ENCODE results near the gene AFF3. TPM values are rescaled to one million over a fixed set of nuclear protein-coding genes. Genes with fewer than 3 reads are reported as not detected.
A peak's percentile ranks its signal among the peaks of the same experiment; 100 is the strongest.

The AFF3 gene
- total and polyA plus RNA-seq, 2 experiments from 2014 or later: 12.0 to 12.8 TPM

DNA sequence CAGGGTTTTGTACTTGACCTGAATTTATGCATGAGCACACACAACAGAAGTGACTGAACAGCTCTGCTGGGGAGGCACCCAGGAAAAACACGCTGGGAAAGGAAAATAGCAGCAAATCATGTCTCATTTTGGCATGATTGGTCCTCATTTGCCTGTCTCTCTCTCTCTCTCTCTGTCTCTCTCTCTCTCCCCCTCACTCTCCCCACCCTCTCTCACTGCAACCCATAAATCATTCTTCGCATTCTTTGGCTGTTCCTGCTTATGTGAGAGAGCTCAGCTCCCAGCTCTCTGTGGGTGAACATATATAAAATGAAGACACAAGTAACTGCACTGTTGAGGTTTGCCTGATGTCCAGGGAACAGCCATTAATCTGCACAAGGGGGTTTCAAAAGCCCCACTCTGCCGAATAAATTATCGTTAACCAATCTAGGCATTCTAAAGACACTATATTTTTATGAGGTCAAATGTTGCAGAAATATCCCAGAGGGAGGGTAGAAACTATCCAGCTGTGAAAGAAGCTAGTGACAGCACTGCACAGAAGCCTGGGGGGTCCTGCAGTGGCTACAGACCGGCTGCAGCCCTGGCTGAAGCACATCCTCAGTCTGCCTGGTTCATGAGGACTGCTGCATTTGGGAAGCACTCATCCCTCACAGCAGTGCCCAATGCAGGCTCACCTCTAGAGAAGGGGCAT, 260.3 kb downstream of the AFF3 start:
- peak; percentile 71 to 77 for DNase-seq (ENCODE audit: low read depth in 1 of 2, low spot score in 1 of 2)
- no peaks in the 10 kb centered on the region for H3K36me3 ChIP-seq
- peak overlapping the region; percentile 76 for H3K27ac ChIP-seq
- H3K4me1 ChIP-seq (ENCODE audit: low read depth): peaks cover 18% of the 10 kb centered on the region
- H3K9me3 ChIP-seq (ENCODE audit: low read depth): no peaks in the 10 kb centered on the region
- no peaks in the 10 kb centered on the region for H3K27me3 ChIP-seq
- no peak overlapping the region for H3K4me3 ChIP-seq
- TF ChIP-seq, protein P1, sequence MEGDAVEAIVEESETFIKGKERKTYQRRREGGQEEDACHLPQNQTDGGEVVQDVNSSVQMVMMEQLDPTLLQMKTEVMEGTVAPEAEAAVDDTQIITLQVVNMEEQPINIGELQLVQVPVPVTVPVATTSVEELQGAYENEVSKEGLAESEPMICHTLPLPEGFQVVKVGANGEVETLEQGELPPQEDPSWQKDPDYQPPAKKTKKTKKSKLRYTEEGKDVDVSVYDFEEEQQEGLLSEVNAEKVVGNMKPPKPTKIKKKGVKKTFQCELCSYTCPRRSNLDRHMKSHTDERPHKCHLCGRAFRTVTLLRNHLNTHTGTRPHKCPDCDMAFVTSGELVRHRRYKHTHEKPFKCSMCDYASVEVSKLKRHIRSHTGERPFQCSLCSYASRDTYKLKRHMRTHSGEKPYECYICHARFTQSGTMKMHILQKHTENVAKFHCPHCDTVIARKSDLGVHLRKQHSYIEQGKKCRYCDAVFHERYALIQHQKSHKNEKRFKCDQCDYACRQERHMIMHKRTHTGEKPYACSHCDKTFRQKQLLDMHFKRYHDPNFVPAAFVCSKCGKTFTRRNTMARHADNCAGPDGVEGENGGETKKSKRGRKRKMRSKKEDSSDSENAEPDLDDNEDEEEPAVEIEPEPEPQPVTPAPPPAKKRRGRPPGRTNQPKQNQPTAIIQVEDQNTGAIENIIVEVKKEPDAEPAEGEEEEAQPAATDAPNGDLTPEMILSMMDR (IDR thresholded peaks at IDR 0.05; ENCODE audit: low read depth, low read length): no peak

DNA sequence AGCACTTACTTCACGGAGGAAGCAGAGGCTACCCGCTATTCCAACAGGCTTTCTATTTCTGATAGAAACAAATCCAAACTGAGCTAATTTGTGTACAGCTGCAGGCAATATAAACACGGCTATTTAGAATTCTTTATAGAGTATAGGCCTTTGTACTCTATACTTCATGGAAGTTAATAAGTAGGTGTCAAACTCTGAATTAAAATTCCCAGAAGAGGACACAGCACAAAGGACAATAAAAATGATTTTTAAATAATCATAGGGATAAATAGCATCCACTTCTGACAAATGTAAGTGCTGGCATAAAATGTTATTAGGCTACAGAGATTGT, 261.5 kb downstream of the AFF3 start:
- DNase-seq (ENCODE audit: low read depth in 1 of 2, low spot score in 1 of 2): no peak
- Histone ChIP-seq H3K9me3 (ENCODE audit: low read depth) (no peaks in the 10 kb centered on the region), H3K27ac (no peak overlapping the region), H3K27me3 (no peaks in the 10 kb centered on the region), H3K4me3 (no peak overlapping the region), H3K4me1 (ENCODE audit: low read depth) (peaks cover 18% of the 10 kb centered on the region), H3K36me3 (no peaks in the 10 kb centered on the region)
- TF ChIP-seq, protein P1 (IDR thresholded peaks at IDR 0.05; ENCODE audit: low read depth, low read length): no peak

DNA sequence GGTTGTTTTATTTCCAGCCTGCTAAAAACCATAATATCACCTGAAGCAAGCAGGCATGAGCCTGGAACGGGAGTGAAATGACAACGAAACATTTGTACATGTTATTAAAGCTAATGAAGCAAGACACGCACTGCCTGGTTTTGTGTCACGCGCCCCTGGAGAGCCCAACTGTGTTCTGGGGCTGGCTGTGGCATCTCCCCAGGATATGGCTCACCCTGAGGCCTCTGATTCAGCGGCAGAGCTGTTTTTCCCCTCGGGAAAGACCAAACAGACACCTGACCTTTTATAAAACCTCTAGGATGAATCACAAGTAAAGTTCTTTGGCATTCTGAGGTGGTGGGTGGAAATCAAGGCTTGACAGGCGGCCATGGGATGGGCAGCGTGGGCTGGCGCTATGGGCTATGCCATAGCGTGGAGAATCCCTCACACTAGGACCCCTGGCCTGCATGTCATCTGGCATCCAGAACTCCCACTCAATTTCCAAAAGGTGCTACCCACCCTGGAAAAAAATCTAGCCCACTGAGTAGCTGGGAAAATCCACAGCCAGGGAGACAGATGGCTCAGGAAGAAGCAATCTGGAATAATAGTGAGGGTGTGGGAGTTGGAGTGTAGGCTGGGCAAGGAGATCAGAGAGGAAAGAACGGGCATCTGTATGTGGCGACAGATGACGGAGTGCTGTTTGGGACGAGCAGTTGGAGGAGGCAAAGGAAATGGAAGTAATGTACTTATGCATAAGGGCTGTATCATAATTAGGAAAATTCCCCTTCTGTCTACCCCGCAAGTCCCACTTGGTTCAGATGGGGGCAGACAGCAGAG, 262.0 kb downstream of the AFF3 start:
- Histone ChIP-seq H3K27ac (no peak overlapping the region), H3K4me3 (no peak overlapping the region), H3K36me3 (no peaks in the 10 kb centered on the region), H3K4me1 (ENCODE audit: low read depth) (peaks cover 18% of the 10 kb centered on the region), H3K27me3 (no peaks in the 10 kb centered on the region), H3K9me3 (ENCODE audit: low read depth) (no peaks in the 10 kb centered on the region)
- TF ChIP-seq, protein P1 (IDR thresholded peaks at IDR 0.05; ENCODE audit: low read depth, low read length): no peak
- DNase-seq (ENCODE audit: low read depth in 1 of 2, low spot score in 1 of 2): peak; percentile 17 to 33

DNA sequence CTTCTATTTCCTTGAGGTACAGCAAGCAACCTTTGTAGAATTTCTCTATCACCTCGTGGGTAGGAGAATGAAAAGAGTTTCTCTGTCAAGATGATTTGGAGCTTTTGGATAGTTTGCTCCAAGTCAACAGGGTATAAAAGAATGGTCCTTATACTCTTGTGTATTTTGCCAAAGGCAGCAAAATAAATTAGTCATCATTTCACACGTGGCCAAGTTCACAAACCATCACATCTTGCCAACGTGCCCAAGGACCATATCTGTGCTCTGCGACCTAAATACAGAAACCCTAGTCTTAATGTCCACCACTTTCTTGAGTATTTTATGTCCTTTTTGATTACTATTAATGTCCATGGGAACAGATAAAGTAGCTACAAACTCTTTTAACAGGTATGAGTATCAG, 262.9 kb downstream of the AFF3 start:
- peak in 1 of 2 donors; percentile 11 for DNase-seq (ENCODE audit: low read depth in 1 of 2, low spot score in 1 of 2)
- no peaks in the 10 kb centered on the region for H3K27me3 ChIP-seq
- no peak overlapping the region for H3K4me3 ChIP-seq
- no peaks in the 10 kb centered on the region for H3K9me3 ChIP-seq (ENCODE audit: low read depth)
- no peak overlapping the region for H3K27ac ChIP-seq
- H3K36me3 ChIP-seq: no peaks in the 10 kb centered on the region
- H3K4me1 ChIP-seq (ENCODE audit: low read depth): peaks cover 18% of the 10 kb centered on the region
- TF ChIP-seq, protein P1 (IDR thresholded peaks at IDR 0.05; ENCODE audit: low read depth, low read length): no peak

DNA sequence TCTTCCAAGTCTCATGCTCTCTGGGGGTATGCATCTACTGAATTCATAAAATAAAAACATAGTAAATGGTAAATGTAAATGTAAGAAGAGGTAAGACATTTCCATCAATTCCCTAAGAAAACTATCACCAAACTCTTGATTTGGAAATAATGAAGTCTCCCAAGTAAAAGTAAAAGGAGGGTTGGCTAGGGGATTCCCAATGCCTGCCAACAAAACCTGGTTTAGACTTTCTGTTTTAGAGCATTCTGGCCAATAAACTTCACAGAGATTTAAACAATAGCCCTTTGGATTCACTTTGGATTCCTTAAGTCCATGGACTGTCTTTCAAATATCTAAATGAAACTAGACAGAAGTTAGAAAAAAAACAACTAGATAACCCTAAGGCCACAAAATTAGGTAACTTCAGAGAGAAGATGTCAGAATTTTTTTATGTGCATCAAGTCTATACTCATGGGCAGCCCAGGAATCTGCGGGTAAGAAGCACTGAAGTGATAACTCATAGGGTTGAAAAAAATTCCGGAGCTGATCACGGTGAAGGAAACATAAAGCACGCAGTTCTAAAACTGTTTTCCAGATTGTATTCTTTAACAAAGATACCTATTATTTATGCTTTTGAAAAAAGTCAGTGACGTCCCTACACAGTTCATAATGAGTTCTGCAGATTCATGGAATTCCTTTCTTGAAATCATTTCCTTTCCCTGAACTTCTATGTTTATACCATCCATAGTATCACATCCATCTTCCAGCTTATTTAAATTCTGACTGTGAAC, 263.6 kb downstream of the AFF3 start:
- H3K4me3 ChIP-seq: no peak overlapping the region
- TF ChIP-seq, protein P1 (IDR thresholded peaks at IDR 0.05; ENCODE audit: low read depth, low read length): no peak
- H3K36me3 ChIP-seq: no peaks in the 10 kb centered on the region
- H3K4me1 ChIP-seq (ENCODE audit: low read depth): peaks cover 18% of the 10 kb centered on the region
- no peaks in the 10 kb centered on the region for H3K9me3 ChIP-seq (ENCODE audit: low read depth)
- H3K27me3 ChIP-seq: no peaks in the 10 kb centered on the region
- H3K27ac ChIP-seq: no peak overlapping the region
- peak in 1 of 2 donors; percentile 44 for DNase-seq (ENCODE audit: low read depth in 1 of 2, low spot score in 1 of 2)

Measured in cardiac muscle cell (in vitro differentiated cells and primary cell).